GM12872 (cell line): ENCODE measurements around the gene TIGD4.

ENCODE experiments used
- CTCF ChIP-seq: IDR thresholded peaks from 3 replicates; pipeline ENCODE4 v1.5.1; 2011; ENCODE audit warnings: low read depth, mild to moderate bottlenecking, low read length, moderate library complexity; ENCODE audit not compliant: insufficient read depth

The TIGD4 gene

GRCh38 chr4:152778656-152779512 lies 646 bp downstream of the TIGD4 start:
- no peak for TF ChIP-seq CTCF

- TF ChIP-seq CTCF, result no peak
Observed at GRCh38 chr4:152777488-152777887, 2.0 kb downstream of the TIGD4 start.

GRCh38 chr4:152776352-152776751 lies 3.2 kb downstream of the TIGD4 start:
- TF ChIP-seq CTCF, result no peak

- no peak for TF ChIP-seq CTCF
Observed at GRCh38 chr4:152773953-152774352, 5.6 kb downstream of the TIGD4 start.

- TF ChIP-seq CTCF, result no peak
Observed at GRCh38 chr4:152773339-152773738, 6.2 kb downstream of the TIGD4 start.

GRCh38 chr4:152771741-152772533 lies 7.6 kb downstream of the TIGD4 start:
- no peak for TF ChIP-seq CTCF

- no peak for TF ChIP-seq CTCF
Observed at GRCh38 chr4:152763796-152764195, 15.7 kb downstream of the TIGD4 start.
